Endothelial cell of umbilical vein (primary cell): ENCODE measurements around the gene SLC22A4. TPM values are rescaled to one million over a fixed set of nuclear protein-coding genes. Genes with fewer than 3 reads are reported as not detected.

Experiments used
- BruUV-seq: library from RNA; stranded (reverse); fragments of 400-500 nt; replicated peaks from 2 replicates; lab custom pipeline; 2021; lab: Mats Ljungman, UMichigan
- CTCF ChIA-PET: fragments of 300-600, 350-600 bp; sonication (Branson Sonifier 250); formaldehyde crosslinking; loops from one replicate; lab custom pipeline; 2021; ENCODE audit warnings: antibody characterized with exemption, inconsistent platforms; lab: Charles Lee
- POLR2A ChIA-PET: fragments of 300-600, 350-600 bp; sonication (Branson Sonifier 250); formaldehyde crosslinking; loops from one replicate; lab custom pipeline; 2021; ENCODE audit warnings: antibody characterized with exemption, inconsistent platforms; lab: Charles Lee
- DNase-seq: peaks from one replicate; pipeline ENCODE4 v3.0.0-alpha.2; 2011; ENCODE audit warnings: low read depth, low spot score
- FAIRE-seq: peaks from 2 replicates; lab custom pipeline; 2011; peaks lifted over from hg19 to GRCh38; lab: Jason Lieb, UNC
- H2AFZ ChIP-seq: 2 replicates; pipeline ENCODE4 v1.6.0; 2012; ENCODE audit warnings: low read depth, low read length, control low read depth, inconsistent platforms
- H3K27ac ChIP-seq: 2 replicates; pipeline ENCODE4 v1.5.1; 2011; ENCODE audit warnings: low read depth, mild to moderate bottlenecking, control low read depth, low read length, moderate library complexity; ENCODE audit not compliant: insufficient read depth
- H3K27me3 ChIP-seq, 2 experiments: 2 replicates each; pipeline versions ENCODE4 v1.6.0 to v1.6.1; 2011; ENCODE audit warnings: low read length in 2 of 2, mixed read lengths in 1 of 2; ENCODE audit not compliant: control insufficient read depth in 2 of 2, insufficient read depth in 2 of 2
- H3K36me3 ChIP-seq, 2 experiments: 2 replicates in 1 of 2; 3 replicates in 1 of 2; pipeline ENCODE4 v1.5.1; 2011; ENCODE audit warnings: low read length in 2 of 2, mild to moderate bottlenecking in 1 of 2, moderate library complexity in 1 of 2; ENCODE audit not compliant: control insufficient read depth in 2 of 2, insufficient read depth in 2 of 2; ENCODE audit errors: extremely low read depth in 1 of 2
- H3K4me1 ChIP-seq: 3 replicates; pipeline ENCODE4 v1.5.1; 2011; ENCODE audit warnings: mild to moderate bottlenecking, low read length; ENCODE audit not compliant: control insufficient read depth, insufficient read depth; ENCODE audit errors: extremely low read depth
- H3K4me2 ChIP-seq: 2 replicates; pipeline ENCODE4 v1.6.1; 2011; ENCODE audit warnings: low read length, control low read depth, mixed read lengths; ENCODE audit not compliant: insufficient read depth
- H3K4me3 ChIP-seq, 3 experiments: fragments of 200-600 bp in 1 of 3; sonication (generic), shearing (Covaris generic) in 1 of 3; replicated peaks in 1 of 3; 2 replicates each; pipeline ENCODE4 v1.5.1; 2011 to 2016; ENCODE audit warnings: control low read depth in 3 of 3, low read length in 3 of 3, mild to moderate bottlenecking in 2 of 3, inconsistent platforms in 1 of 3, low read depth in 1 of 3, moderate library complexity in 1 of 3; ENCODE audit not compliant: insufficient read depth in 1 of 3
- H3K79me2 ChIP-seq: 2 replicates; pipeline ENCODE4 v1.6.0; 2012; ENCODE audit warnings: low read length, inconsistent platforms; ENCODE audit not compliant: control insufficient read depth, insufficient read depth
- H3K9ac ChIP-seq: replicated peaks from 2 replicates; pipeline ENCODE3; 2011; ENCODE audit warnings: low read length, control low read depth; ENCODE audit not compliant: insufficient read depth; ENCODE audit errors: extremely low read depth
- H3K9me1 ChIP-seq: replicated peaks from 3 replicates; pipeline ENCODE4 v1.6.0; 2011; ENCODE audit warnings: mild to moderate bottlenecking, low read length; ENCODE audit not compliant: control insufficient read depth, insufficient read depth; ENCODE audit errors: extremely low read depth
- H3K9me3 ChIP-seq: replicated peaks from 2 replicates; pipeline ENCODE4 v1.5.1; 2012; ENCODE audit warnings: low read length, inconsistent platforms; ENCODE audit not compliant: control insufficient read depth, insufficient read depth
- H4K20me1 ChIP-seq: replicated peaks from 2 replicates; pipeline ENCODE3; 2011; ENCODE audit warnings: mild to moderate bottlenecking, low read length; ENCODE audit not compliant: control insufficient read depth, insufficient read depth; ENCODE audit errors: extremely low read depth
- FOS ChIP-seq: IDR thresholded peaks from 2 replicates; pipeline ENCODE4 v1.6.1; 2011; ENCODE audit warnings: mild to moderate bottlenecking, low read length, moderate library complexity, borderline replicate concordance; ENCODE audit not compliant: insufficient read depth
- GATA2 ChIP-seq: IDR thresholded peaks from 2 replicates; pipeline ENCODE4 v1.7.0; 2011; ENCODE audit warnings: low read depth, mild to moderate bottlenecking, moderate library complexity, mixed read lengths, low read length; ENCODE audit not compliant: insufficient read length, insufficient read depth
- MYC ChIP-seq: IDR thresholded peaks from one replicate; pipeline ENCODE4 v1.6.1; 2011; ENCODE audit warnings: mild to moderate bottlenecking, low read depth, low read length
- POLR2A ChIP-seq: IDR thresholded peaks from 2 replicates; pipeline ENCODE4 v1.6.1; 2012; ENCODE audit warnings: low read depth, mild to moderate bottlenecking, control low read depth, low read length
- POLR2AphosphoS5 ChIP-seq: IDR thresholded peaks from 2 replicates; pipeline ENCODE4 v1.6.1; 2012; ENCODE audit warnings: low read depth, mild to moderate bottlenecking, control low read depth, low read length, moderate library complexity; ENCODE audit not compliant: insufficient read depth
- dilution Hi-C: fragments of 300-500 bp; cut with MboI; formaldehyde crosslinking; loops from one replicate; pipeline ENCODE4 v1.15.0; 2019; ENCODE audit warnings: low sequenced_read_pairs; ENCODE audit not compliant: extremely low pct_ligation_motif_present
- intact Hi-C: fragments of 100-400 bp; cut with micrococcal nuclease; formaldehyde crosslinking; loops from one replicate; pipeline ENCODE4 v1.10.0; 2022
- polyA plus RNA-seq, 4 experiments: library from polyadenylated mRNA; depleted of rRNA in 3 of 4; stranded (reverse) in 3 of 4; unstranded in 1 of 4; fragments of >200 nt; gene quantifications; 2 replicates each; pipeline versions ENCODE4 v1.2.1 to v1.2.3, GENCODE V29; 2011 to 2012; ENCODE audit warnings: missing spikeins in 1 of 4
- total RNA-seq: library from RNA; stranded (reverse); gene quantifications from 2 replicates; pipeline ENCODE4 v1.2.3, GENCODE V29; 2021
- TF ChIP-seq, protein P1 (sequence below): IDR thresholded peaks from 2 replicates; pipeline ENCODE4 v1.6.1; 2011; ENCODE audit not compliant: insufficient read depth, insufficient read length
- TF ChIP-seq, protein P2 (sequence below), 2 donors: IDR thresholded peaks; 1 replicate in 1 of 2; 2 replicates in 1 of 2; pipeline ENCODE4 v1.5.1; 2011; ENCODE audit warnings: low read length in 2 of 2, mild to moderate bottlenecking in 2 of 2, moderate library complexity in 2 of 2, control low read depth in 1 of 2, inconsistent platforms in 1 of 2, low read depth in 1 of 2; ENCODE audit not compliant: insufficient read depth in 1 of 2; ENCODE audit errors: extremely low read depth in 1 of 2

Gene SLC22A4
- total and polyA plus RNA-seq, 2 donors (not counting 3 experiments of a cell fraction or from before 2014, with no cell fraction given): 4.9 to 6.9 TPM

DNA sequence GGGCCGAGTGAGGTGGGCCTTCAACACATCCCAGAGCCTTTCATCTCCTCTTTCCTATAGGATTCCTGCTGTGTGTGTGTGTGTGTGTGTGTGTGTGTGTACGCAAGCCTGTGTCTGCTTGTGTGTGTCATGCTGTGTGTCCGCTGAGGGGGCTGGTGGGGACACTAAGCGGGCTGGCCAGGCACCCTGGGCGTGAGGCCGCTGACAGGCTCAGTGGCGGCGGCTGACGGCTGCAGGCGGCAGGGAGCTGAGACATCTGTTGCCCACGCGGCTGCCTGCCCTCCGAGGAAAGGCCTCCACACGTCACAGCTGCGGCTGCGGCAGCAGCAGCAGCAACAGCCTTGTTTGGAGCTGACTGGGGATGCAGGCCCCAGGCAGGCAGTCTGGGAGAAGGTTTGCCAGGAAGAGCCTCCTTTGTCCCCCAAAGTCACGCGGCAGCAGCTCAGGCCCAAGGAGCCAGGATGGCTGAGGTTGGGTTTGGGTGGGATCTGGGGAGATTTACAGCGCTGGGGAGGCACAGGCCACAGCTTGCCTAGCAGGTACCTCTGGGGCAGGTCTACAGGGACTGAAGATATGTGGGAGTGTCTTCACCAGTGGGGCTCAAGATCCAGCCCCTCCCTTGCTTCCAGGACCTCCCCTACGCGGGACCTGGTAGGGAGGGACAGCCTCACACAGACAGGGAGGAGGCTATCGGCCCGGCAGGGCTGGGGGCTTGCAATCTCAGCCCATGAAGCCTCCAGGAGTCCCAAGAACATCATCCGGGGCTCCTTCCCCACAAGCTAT lies 34.9 kb upstream of the SLC22A4 start:
- Histone ChIP-seq H3K27ac (peak overlapping the region; percentile 96), H3K9me1 (no peaks in the 10 kb centered on the region), H3K79me2 (peaks cover 43% of the 10 kb centered on the region), H3K27me3 (no peaks in the 10 kb centered on the region), H3K36me3 (peaks cover 2 to 3% of the 10 kb centered on the region in 2 experiments), H3K9ac (peak overlapping the region; percentile 96), H3K4me2 (peak overlapping the region; percentile 75), H3K9me3 (no peaks in the 10 kb centered on the region), H3K4me1 (peaks cover 60% of the 10 kb centered on the region), H4K20me1 (no peaks in the 10 kb centered on the region), H3K4me3 (peak overlapping the region; percentile 59 to 78 (median 78)), H2AFZ (peak overlapping the region; percentile 5)
- FAIRE-seq (peak; percentile 84), DNase-seq (peak; percentile 72)
- no TSS peak for BruUV-seq
- TF ChIP-seq POLR2AphosphoS5 (no peak), MYC (no peak), POLR2A (peak; percentile 44), FOS (no peak), GATA2 (no peak)
- TF ChIP-seq, protein P1, sequence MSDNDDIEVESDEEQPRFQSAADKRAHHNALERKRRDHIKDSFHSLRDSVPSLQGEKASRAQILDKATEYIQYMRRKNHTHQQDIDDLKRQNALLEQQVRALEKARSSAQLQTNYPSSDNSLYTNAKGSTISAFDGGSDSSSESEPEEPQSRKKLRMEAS: peak; percentile 64
- TF ChIP-seq, protein P2, sequence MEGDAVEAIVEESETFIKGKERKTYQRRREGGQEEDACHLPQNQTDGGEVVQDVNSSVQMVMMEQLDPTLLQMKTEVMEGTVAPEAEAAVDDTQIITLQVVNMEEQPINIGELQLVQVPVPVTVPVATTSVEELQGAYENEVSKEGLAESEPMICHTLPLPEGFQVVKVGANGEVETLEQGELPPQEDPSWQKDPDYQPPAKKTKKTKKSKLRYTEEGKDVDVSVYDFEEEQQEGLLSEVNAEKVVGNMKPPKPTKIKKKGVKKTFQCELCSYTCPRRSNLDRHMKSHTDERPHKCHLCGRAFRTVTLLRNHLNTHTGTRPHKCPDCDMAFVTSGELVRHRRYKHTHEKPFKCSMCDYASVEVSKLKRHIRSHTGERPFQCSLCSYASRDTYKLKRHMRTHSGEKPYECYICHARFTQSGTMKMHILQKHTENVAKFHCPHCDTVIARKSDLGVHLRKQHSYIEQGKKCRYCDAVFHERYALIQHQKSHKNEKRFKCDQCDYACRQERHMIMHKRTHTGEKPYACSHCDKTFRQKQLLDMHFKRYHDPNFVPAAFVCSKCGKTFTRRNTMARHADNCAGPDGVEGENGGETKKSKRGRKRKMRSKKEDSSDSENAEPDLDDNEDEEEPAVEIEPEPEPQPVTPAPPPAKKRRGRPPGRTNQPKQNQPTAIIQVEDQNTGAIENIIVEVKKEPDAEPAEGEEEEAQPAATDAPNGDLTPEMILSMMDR (IDR thresholded peaks at IDR 0.05; ENCODE audit: extremely low read depth in 1 of 2, insufficient read depth in 1 of 2, low read depth in 1 of 2, low read length in 2 of 2): no peak
- CTCF ChIA-PET: interaction anchor here (0.9 to 7.8 kb wide), 7 partner anchors 9 to 241 kb away, joined by 3 to 93 read pairs (median 4); partner anchors contain the start of gene SLC22A4
- intact Hi-C loops: no loop called here
- POLR2A ChIA-PET: interaction anchor here (0.6 kb wide), 1 partner anchor 35 kb away, joined by 3 read pairs; the partner anchor contains the start of gene SLC22A4
- dilution Hi-C loops: no loop called here
